HG03565 (cell line): Measurements from ENCODE around the gene USP3.
"Not testable (repeated sequence)": the region's sequence is repeated elsewhere in the genome, so short reads cannot be mapped to it uniquely, and the experiment has no call there.

Experiments used
- ATAC-seq: cut with Tn5 transposase; IDR thresholded peaks from one replicate; pipeline ENCODE4 v1.9.1; 2021; ENCODE audit warnings: mild to moderate bottlenecking, moderate library complexity; ENCODE audit not compliant: unreplicated experiment

The USP3 gene

DNA sequence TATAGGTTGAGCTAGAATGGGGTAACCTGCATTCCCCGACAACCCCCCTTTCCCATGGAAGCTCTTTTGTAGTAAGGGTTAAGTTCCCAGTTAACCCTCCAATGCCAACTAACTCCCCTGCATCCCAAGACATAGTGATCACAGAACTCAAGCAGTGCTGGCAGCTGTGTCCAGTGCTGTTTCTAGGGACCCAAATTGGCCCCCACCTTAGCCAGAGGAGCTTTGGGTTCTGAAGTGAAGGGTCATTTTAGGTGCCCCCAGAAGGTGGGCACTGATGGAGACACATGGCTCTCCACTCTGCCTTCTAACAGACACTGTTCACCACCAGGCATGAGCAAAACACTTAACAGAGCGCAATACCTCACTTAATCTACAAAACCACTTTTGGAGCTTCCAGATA lies 99.9 kb downstream of the USP3 start:
- ATAC-seq: no peak

DNA sequence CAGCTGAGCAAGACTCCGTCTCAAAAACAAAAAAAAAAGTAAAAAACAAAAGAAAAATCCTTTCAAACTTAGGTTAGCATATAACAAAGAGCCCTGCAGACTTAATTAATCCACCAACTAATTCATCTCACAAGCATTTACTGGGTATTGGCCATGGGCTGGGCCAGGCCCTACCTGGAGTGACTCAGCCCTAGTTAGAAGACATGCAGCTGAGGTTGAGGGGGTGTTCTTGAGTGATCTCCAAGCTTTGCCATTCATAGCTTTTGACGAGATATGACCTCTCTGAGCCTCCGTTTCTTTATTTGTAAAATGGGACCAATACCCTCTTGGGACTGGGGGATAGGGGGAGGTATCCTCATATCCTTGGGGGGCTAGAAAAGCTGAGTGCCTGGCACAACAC lies 100.6 kb downstream of the USP3 start:
- no peak for ATAC-seq

DNA sequence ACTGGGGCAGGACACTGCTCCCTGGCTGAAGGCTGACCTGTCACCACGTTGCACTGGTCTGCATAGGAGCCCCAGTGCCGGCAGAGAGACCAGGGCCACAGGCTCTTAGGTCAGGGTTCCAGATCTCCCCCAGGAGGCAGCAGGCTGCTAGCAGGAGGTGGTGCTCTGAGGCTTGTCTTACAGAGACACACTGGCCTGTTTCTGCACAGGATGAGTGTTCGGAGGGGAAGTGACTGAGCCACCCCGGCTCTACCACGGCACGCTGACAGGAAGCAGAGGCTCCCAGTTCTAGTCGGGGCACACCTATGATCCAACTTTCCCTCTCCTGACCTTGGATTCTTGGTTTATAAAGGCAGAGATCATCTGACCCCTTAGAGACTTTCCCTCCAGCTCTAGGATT lies 101.4 kb downstream of the USP3 start:
- no peak for ATAC-seq

DNA sequence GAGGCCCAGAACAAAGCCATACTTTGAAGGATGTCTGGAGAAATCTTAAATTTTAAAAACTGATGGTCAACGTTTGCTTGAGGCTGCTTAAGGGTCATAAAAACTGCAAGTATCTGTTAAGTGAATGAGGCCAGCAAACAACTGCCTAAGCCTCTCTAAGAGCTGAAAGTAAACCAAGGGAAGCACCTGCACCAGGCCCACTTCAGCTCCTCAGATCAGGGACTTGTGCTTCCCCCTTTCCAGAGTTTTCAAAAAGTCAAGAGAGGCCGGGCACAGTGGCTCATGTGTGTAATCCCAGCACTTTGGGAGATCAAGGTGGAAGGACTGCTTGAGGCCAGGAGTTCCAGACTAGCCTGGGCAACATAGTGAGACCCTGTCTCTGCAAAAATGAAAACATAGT lies 101.9 kb downstream of the USP3 start:
- no peak for ATAC-seq

DNA sequence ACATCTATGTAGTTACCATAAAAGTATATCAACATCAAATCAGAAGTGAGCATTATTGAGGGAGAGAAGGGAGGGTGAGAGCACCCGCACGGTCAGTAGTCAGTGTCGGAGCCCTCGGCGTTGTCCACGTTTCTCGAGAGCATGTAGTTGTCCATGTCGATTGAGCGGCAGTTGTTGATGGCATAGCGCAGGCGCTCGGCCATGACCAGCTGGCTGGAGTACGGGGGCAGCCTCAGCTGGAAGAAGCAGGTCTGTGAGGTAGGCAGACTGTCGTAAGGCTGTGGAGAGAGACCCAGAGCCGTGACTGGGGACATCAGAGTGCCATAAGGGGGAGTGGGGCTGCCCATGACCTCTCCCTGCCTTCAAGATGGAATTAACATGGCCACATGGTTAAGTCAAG lies 104.6 kb downstream of the USP3 start:
- ATAC-seq: no peak

DNA sequence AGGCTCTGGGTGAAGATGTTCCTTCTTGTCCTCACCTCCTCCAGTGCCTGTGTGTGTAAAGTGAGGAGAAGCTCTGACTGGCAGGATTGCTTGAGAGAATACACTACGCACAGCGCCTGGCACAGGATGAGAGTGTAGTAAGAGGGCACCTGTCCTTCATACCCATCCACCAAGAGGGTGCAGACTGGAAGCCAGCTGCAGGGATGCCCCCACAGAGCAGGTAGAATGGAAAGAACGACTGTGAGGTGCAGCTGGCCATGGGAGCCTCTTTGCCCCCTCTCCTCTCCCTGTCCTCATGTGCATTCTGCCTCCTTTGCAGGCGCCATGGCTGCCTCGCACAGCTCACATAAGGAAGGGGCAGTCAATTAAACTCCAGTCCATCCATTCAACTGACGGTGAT lies 105.1 kb downstream of the USP3 start:
- ATAC-seq: no peak

DNA sequence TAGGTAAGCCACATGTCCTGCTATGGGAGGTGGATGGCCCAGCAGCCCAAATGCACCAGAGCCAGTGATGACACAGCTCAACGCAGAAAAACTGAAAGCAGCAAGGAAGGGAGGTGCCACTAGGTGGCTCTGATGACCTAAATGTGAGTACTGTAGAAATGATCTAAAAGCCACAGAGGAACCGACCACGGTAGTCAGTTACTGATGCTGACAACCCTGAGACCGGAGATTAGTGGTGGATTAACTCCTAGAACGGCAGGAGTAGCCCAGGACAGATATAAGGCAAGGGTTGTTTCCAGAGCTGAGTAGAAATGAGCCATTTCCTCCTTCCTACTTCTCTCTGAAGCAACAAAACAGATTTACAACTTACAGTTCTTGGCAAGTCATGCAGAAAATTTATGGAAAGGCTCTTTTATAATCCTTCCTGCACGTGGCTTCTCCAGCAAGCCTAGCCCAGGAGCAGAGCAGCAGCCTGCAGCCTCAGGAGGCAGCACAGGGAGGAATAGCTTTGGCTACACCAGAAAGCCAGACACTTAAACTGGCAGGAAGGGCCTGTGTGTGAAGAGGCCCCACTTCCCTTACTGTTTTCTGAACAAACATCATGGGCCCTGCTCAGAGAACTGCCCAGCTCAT lies 105.9 kb downstream of the USP3 start:
- ATAC-seq: peak; percentile 75

DNA sequence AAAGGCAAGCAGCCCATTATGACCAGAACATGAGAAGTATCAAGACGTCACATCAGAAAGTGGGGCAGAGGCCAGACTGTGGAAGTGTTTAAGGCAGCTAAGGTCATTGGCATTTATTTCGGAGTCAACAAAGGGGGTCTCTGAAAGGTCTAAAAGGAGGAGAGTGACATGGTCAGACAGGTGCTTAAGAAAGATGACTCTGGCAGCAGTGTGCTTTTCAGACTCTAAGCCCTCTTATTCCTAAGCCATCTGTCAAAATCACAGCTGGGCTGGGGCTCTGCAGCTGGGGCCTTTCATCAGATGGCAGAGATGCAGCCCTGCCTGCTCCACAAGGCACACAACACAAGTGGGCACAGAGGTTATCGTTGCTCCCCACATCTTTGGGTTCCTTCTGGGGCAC lies 106.8 kb downstream of the USP3 start:
- no peak for ATAC-seq

DNA sequence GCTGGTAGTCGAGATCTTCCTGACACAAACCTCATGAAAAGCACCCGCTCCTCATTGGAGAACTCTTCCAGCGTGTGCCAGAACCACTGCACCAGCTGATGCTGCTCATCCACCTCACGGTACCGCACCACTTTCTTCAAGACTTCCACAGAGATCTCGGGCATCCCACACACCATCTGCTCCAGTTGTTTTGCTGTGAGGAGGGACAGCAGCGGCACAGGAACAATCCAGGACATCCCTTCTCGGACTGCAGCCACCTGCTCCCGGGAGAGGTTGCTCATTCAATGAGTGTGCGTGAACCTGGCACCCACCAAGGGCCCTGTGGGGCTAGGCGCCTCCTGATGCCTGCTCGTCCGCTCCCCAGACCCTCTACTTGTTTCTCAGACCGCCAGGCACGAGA lies 107.9 kb downstream of the USP3 start:
- ATAC-seq: no peak

DNA sequence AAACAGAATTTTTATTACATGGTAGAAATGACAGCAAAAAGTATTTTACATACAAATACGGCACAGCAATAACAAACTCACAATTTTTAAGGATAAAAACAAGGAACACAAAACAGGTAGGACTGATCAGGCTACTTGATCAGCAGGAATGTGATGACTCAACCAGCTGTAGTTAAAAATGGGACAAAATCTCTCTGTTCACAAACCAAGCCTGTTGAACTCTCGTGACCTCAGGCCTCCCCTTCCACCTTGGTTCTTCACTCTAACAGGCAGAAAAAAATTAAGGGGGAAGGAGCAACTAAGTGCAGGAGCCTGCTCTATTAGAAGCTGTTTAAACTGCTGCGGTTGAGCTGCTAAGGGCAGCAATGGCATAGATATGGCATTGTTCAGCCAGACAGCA lies 111.5 kb downstream of the USP3 start:
- no peak for ATAC-seq

DNA sequence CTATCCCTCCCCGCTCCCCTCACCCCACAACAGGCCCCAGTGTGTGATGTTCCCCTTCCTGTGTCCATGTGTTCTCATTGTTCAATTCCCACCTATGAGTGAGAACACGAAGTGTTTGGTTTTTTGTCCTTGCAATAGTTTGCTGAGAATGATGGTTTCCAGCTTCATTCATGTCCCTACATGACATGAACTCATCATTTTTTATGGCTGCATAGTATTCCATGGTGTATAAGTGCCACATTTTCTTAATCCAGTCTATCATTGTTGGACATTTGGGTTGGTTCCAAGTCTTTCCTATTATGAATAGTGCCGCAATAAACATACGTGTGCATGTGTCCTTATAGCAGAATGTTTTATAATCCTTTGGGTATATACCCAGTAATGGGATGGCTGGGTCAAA lies 112.8 kb downstream of the USP3 start:
- not testable (repeated sequence) for ATAC-seq

DNA sequence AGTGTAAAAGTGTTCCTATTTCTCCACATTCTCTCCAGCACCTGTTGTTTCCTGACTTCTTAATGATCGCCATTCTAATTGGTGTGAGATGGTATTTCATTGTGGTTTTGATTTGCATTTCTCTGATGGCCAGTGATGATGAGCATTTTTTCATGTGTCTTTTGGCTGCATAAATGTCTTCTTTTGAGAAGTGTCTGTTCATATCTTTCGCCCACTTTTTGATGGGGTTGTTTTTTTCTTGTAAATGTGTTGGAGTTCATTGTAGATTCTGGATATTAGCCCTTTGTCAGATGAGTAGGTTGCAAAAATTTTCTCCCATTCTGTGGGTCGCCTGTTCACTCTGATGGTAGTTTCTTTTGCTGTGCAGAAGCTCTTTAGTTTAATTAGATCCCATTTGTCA lies 113.2 kb downstream of the USP3 start:
- ATAC-seq: not testable (repeated sequence)

DNA sequence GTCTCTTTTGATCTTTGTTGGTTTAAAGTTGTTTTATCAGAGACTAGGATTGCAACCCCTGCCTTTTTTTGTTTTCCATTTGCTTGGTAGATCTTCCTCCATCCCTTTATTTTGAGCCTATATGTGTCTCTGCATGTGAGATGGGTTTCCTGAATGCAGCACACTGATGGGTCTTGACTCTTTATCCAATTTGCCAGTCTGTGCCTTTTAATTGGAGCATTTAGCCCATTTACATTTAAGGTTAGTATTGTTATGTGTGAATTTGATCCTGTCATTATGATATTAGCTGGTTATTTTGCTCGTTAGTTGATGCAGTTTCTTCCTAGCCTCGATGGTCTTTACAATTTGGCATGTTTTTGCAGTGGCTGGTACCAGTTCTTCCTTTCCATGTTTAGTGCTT lies 116.4 kb downstream of the USP3 start:
- not testable (repeated sequence) for ATAC-seq

DNA sequence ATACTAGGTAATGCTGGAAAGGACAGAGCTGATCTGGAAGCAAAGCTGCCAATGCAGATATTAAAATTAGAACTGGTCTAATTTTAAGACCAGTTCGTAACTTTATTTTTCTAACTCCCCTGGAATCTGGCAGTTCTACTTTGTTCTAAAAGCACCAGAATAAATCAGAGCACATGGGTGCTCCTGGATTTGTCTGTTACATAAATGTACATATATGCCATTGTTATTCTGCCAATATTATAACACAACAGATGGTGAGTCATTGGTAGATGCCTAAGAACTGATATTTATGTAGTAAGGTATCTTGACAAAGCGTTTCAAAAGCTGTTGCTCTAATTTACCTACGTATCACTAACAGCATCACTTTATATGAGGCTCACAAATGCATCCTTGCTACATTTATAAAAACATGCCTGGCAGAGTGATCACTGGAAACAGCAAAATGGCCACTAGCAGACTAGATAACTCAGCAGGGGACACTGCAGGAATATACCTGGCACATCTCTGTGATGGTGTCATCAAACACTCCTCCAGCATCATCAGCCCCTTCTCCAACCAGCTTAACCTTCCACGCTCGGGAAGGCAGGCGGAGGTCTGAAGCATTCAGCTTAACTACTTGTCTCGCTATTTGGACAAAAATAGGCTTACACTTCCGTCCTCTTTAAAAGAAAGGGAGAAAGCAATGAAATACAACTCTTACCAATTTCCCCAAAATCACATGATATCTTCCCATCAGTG lies 119.0 kb downstream of the USP3 start:
- ATAC-seq: no peak

DNA sequence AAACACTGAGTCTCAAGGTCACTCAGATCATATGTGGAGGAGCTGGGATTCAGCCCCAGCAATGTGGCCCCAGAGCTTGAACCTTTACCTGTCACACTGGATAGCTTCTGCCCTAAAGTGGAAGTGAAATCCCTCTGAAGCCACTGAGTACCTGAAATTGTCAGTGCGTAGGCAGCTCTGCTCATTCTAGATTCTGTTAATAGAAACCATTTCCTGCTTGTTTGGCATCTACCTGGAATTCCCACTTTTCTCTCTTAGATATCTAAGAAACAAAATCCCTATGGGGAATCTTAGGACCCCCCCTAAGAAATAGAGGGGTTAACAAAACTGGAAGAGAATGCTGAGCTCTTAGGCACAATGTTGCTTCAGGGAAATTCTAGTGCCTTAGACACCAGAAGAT lies 122.6 kb downstream of the USP3 start:
- peak; percentile 49 for ATAC-seq

DNA sequence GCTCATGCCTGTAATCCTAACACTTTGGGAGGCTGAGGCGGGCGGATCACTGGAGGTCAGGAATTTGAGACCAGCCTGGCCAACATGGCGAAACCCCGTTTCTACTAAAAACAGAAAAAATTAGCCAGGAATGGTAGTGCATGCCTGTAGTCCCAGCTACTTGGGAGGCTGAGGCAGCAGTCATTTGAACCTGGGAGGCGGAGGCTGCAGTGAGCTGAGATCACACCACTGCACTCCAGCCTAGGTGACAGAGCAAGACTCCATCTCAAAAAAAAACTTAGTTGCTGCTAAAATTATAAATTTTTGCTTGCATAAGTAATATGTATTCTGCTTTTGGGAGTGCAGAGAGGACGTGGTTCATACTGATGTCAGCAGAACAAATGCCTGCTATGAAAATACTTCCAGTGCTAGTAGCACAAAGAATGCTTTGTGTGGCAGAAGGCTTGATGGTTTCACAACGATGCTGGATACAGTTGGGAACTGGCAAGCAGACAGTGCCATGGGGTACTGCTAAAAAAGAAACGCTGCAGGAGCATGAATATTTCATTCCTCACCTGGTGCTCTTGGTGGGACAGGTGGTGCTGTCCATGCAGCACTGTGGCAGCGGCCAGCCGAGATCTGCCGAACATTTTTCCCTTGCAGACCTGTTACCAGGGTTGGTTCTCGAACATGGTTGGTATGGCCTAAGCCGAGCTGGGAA lies 123.9 kb downstream of the USP3 start:
- ATAC-seq: no peak

DNA sequence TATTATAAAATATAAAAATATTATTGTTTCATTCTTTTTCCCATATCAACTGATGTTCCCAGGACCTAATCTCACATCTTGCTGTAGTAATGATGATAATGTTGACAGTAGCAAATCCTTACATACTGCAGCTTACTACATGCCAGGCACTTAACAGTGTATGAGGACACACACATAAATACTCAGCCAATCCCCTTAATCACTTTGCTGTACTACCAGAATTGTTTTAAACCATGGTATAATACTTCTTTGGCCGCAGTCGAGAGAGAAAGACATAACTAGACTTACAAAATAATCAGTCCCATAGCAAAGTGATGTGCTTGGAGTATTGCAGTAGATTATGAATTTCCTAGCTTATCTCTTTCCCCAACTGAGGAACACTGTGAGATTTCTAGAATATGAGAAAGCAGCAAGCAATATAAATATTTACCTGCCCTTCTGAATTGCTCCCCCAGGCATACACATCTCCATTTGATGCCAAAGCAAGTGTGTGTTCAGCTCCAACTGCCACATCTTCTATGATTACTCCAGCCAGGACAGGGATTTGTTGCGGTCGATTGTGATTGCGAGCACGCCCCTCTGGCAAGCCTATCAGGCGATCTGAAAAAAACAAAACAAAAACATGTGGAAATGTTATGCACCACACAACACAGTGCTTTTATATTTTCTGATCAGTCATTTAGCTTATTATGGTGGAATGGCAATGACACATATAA lies 125.8 kb downstream of the USP3 start:
- ATAC-seq: no peak

DNA sequence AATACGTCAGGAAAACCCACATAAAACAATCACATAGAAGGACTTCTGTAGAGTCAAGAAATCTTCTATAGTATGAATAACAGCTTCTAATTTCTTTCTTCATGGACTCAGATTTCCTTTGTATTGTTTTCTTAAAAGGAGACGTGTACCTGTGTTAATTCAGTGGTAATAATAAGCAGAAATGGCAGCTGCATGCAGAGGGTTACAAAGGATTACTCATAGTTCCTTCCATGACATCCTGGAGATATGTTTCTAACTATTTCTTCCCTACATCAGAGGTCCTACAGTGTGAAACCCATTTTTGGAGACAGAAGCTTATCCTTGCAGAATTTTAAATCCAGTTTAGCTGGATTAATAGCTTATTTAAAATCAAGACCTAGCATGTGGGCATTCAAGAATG lies 128.9 kb downstream of the USP3 start:
- no peak for ATAC-seq

DNA sequence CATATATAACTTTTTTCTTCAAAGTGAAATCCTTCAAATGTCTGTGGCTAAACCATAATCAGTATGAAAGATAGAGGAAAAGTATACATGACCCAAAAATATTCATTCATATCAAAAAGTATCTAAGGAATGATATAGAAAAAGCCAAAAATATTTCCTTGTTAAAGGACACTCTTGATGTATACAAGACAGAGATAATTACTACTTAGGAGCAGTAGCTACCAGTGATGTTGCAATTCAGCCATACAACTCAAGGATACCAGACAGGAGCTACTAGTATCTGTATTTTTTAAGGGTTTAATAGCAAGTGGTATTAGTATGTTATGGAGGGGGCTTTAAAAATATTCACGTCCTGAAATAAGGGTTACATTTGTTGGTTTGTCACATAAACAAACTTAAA lies 129.8 kb downstream of the USP3 start:
- ATAC-seq: no peak

DNA sequence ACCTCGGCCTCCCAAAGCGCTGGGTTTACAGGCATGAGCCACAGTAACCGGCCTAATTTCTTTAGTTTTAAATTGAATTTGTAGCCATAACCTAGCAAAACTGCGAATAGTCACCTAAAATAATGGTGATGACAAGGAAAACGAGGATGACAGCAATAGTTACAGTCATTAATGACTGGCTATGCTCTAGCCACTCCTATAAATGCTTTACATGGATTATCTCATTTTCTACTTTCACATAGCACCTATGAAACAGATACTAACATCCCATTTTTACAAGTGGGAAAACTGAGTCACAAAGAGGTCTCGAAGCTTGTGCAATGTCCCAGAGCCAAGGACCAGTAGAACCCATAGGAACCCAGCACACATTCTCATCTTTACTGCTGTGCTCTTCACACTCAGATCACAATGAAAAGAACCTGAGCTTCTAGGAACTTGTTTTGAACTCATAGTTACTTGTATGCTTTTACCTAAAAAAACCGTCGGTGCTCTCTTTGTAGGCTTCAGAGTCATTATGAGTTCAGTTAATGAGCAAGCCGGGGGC lies 132.2 kb downstream of the USP3 start:
- ATAC-seq: no peak

DNA sequence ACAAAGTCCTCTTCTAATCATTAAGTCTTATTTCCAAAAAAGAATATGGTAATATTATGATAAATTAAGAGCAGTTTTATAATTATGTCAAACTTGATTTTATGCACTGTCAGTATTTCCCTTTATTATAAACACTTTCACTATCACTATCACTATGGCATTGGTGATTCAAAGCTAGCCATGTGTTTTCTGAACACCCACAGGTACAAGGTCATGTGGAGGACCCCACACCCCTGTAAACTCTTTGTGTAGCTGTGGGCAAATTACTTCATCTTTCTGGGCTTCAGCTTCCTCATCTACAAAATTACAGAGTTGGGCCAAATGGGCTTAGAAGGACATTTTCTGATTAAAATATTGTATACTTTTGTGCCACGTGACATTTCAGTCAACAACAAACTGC lies 134.4 kb downstream of the USP3 start:
- no peak for ATAC-seq
